Effector memory CD4-positive, alpha-beta T cell (primary cell): ENCODE data around the gene FOXJ1.

Source experiments
- DNase-seq, 3 donors: peaks; one replicate each; pipeline ENCODE4 v3.0.0-alpha.2; 2020
- H3K27ac ChIP-seq: 2 replicates; pipeline ENCODE4 v1.7.0; 2013; ENCODE audit warnings: mild to moderate bottlenecking, low read length, moderate library complexity; ENCODE audit not compliant: insufficient read depth, poor library complexity, severe bottlenecking
- H3K27me3 ChIP-seq: replicated peaks from 2 replicates; pipeline ENCODE4 v1.7.0; 2013; ENCODE audit warnings: mild to moderate bottlenecking, low read length; ENCODE audit not compliant: insufficient read depth, control insufficient read depth, poor library complexity, severe bottlenecking
- H3K36me3 ChIP-seq: 2 replicates; pipeline ENCODE4 v1.7.0; 2013; ENCODE audit warnings: mild to moderate bottlenecking, low read length, moderate library complexity; ENCODE audit not compliant: control insufficient read depth, insufficient read depth
- H3K4me1 ChIP-seq: 2 replicates; pipeline ENCODE4 v1.7.0; 2013; ENCODE audit warnings: low read length, mild to moderate bottlenecking; ENCODE audit not compliant: control insufficient read depth, insufficient read depth, poor library complexity, severe bottlenecking
- H3K4me3 ChIP-seq: 2 replicates; pipeline ENCODE4 v1.7.0; 2013; ENCODE audit warnings: low read length, low read depth, mild to moderate bottlenecking; ENCODE audit not compliant: insufficient read depth, poor library complexity, severe bottlenecking
- H3K9me3 ChIP-seq: 2 replicates; pipeline ENCODE4 v1.7.0; 2013; ENCODE audit warnings: mild to moderate bottlenecking, low read length, moderate library complexity; ENCODE audit not compliant: control insufficient read depth

FOXJ1 gene

DNA sequence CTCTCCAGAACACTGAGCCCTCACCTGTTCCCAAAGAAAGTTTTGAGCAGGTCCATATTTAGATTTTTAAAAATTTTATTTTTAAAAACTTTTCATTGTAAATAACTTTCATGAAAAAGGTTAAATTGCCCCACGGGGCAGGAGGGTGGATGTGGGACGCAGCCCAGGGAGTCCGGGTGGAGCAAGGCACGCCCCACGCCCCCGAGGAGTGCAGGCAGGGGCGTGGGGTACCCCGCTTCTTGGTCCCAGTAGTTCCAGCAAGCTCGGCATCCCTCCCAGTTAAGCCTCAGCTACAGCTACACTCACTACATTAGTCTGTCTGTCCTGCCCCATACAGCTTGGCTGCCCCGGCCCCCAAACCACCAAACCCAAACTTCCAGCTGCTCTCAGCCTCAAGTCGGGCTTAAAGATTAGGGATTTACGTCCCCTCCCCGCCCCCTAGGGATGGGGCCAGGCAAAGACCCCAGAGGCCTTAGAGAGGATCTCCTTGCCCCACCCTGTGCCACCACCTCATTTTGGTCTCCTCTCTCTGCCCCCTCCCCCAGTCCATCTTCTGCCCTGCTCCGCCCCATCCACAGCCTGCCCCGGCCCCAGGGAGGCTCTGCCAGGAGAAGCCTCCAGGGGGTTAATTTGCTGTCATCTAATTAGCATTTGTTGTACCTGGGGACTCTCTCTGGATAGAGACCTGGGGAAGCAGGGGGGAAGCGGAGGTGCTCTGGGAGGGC is 4.6 kb downstream of the FOXJ1 start:
- H3K4me3 ChIP-seq = no peak overlapping the region
- DNase-seq = no peak
- H3K9me3 ChIP-seq = no peaks in the 10 kb centered on the region
- peaks cover 15% of the 10 kb centered on the region for H3K4me1 ChIP-seq
- no peak overlapping the region for H3K27ac ChIP-seq
- H3K36me3 ChIP-seq = no peaks in the 10 kb centered on the region
- H3K27me3 ChIP-seq = peaks cover 7% of the 10 kb centered on the region

DNA sequence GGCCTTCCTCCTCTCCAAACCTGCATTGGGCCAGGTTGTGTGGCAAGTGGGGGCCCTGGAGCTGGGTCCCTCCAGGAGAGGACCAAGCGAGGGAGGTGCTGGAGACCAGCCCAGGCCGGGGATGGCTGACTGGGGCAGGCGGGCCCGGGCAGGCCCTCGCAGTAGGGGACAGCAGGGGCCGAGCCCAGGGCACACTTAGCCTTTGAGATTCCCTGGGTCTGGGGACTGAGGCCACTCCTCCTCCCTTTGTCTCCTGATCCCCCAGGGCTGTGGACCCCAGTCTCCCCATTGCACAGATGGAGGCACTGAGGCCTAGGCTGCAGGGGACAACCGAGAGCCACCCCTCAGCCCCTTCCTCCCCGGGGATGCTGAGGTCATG is 5.2 kb downstream of the FOXJ1 start:
- H3K9me3 ChIP-seq = no peaks in the 10 kb centered on the region
- no peak overlapping the region for H3K27ac ChIP-seq
- no peaks in the 10 kb centered on the region for H3K36me3 ChIP-seq
- no peak overlapping the region for H3K4me3 ChIP-seq
- H3K4me1 ChIP-seq = peaks cover 10% of the 10 kb centered on the region
- no peak for DNase-seq
- H3K27me3 ChIP-seq = peaks cover 5% of the 10 kb centered on the region

GRCh38 chr17:76134911-76135809 is 5.9 kb downstream of the FOXJ1 start:
- Histone ChIP-seq H3K4me3 (no peak overlapping the region), H3K27me3 (no peaks in the 10 kb centered on the region), H3K36me3 (no peaks in the 10 kb centered on the region), H3K9me3 (no peaks in the 10 kb centered on the region), H3K4me1 (peaks cover 3% of the 10 kb centered on the region), H3K27ac (no peak overlapping the region)
- no peak for DNase-seq

DNA sequence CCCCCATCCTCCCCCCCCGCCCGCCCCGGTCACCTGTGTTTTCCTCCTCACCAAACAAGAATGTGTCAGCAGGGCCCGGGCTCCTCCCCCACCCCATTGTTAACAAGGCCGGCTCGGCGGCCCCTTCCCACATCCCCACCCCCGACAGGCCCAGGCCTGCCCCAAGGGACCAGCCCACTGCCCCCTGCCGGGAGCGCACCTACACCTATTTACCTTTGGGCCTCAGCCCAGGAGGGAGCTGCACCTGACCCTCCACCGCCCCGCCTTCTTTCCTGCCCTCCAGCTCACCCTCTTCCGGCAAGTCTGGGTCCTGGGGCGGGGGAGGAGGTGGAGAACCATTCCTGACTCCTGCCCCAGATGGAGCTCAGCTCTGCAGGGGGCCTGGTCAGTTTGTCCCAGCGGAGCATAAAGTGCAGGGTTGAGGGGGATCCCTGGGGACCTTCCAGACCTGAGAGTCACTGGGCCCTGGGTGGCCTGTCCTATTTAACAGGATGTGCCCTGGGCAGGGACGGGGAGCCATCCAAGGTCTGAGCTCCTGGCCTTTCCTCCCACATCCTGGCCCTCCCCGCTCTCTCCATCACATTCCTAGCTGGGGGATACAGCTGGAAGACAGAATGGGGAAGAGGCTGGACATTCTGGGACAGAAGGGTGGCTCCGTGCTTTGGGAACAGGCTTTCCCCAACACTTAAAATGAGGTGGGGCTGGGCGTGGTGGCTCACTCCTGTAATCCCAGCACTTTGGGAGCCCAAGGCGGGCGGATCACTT is 8.3 kb downstream of the FOXJ1 start:
- H3K27ac ChIP-seq = no peak overlapping the region
- H3K9me3 ChIP-seq = no peaks in the 10 kb centered on the region
- no peaks in the 10 kb centered on the region for H3K27me3 ChIP-seq
- H3K36me3 ChIP-seq = no peaks in the 10 kb centered on the region
- no peak for DNase-seq
- no peak overlapping the region for H3K4me3 ChIP-seq
- H3K4me1 ChIP-seq = no peaks in the 10 kb centered on the region

DNA sequence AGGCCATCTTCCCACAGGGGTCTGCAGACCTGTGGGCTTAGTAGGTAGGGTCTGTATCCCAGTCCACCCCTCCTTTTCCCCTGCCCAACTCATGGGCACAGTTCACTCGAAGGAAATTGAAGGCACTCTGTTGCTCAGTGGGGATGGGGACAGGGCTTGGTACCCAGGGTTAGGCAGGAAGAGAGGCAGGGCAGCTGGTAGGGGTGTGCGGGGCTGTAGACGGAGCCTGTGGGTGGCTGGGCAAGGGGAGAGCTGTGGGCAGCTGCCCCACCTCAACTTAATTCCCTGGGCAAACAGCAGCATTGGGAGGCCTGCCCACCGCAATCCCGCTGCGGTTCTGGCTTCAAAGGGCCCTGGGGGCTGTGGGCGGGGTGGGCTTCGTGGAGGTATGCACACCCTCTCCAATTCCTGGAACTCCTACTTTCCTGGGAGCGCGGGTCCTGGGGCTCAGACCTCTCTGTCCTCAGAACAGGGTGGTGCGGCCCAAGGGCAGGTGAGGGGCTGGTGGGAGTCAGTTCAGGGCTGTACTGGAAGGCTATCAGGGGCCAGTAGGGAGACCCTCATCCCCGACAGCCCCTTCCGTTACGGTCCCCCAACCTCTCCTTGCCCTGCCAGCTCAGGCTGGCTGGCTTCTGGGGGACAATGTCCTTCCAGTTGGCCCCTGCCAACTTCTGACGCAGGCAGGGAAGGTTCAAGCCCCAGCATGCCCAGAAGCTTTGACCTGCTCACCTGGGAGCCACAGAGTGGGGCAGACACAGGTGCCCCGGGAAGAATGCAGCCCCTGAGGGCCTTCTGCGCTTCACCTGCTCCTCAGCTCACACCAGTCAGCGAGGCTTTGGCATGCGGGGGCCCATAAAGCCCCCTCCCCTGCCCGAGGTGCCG is 9.1 kb downstream of the FOXJ1 start:
- no peaks in the 10 kb centered on the region for H3K9me3 ChIP-seq
- no peak for DNase-seq
- H3K4me1 ChIP-seq = no peaks in the 10 kb centered on the region
- no peaks in the 10 kb centered on the region for H3K36me3 ChIP-seq
- no peaks in the 10 kb centered on the region for H3K27me3 ChIP-seq
- H3K4me3 ChIP-seq = no peak overlapping the region
- H3K27ac ChIP-seq = no peak overlapping the region

DNA sequence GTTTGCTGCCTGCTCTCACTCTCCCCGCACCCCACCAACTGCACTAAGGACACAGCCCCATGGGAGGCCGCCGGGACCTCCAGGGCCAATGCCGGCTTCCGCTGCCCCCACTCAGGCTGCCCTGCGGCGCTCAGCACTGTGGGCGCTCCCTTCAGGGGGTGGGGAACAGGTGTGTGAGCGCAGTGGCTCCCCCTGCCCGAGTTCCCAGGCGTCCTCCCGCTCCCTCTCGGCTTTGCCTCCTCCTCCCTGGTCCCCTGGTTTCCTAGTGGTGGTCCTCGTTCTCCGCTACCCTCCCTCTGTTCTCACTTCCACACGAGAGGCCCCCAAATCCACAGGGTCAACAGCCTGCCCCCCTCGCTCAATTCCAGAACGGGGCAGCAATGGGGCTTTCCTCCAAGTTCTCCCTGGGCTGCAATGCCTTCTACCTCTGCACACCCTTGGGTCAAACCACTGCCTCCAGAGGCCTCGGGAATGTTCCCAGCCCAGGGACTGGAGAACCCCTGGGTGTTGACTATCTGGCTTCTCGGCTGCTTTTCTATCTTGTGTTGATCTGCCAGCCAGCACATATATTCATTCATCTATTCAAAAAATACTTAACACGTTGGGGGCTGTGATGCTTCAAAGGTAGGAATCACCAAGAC is 9.9 kb downstream of the FOXJ1 start:
- DNase-seq = no peak
- Histone ChIP-seq H3K36me3 (no peaks in the 10 kb centered on the region), H3K4me1 (no peaks in the 10 kb centered on the region), H3K27me3 (no peaks in the 10 kb centered on the region), H3K27ac (no peak overlapping the region), H3K9me3 (no peaks in the 10 kb centered on the region), H3K4me3 (no peak overlapping the region)

DNA sequence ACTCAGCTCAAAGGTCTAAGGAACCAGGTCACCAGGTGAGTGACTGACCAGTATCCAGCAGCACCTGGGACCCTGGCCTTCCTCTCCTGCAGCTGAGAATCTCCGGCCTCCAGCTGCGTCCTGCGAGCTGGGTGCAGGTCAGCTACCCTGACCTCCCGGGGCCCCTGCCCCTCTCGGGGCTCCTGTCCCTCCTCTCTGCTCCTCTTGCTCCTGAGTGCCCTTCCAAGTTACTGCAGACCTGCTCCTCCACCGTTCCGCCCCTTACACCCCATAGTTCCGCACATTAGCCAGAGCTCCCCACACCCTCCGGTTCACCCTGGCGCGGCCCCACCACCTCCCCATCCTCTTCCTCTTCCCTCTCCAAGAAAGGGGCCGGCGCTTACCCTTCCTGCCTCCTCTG is 10.6 kb downstream of the FOXJ1 start:
- Histone ChIP-seq H3K4me1 (no peaks in the 10 kb centered on the region), H3K36me3 (no peaks in the 10 kb centered on the region), H3K27ac (no peak overlapping the region), H3K27me3 (no peaks in the 10 kb centered on the region), H3K4me3 (no peak overlapping the region), H3K9me3 (no peaks in the 10 kb centered on the region)
- no peak for DNase-seq

DNA sequence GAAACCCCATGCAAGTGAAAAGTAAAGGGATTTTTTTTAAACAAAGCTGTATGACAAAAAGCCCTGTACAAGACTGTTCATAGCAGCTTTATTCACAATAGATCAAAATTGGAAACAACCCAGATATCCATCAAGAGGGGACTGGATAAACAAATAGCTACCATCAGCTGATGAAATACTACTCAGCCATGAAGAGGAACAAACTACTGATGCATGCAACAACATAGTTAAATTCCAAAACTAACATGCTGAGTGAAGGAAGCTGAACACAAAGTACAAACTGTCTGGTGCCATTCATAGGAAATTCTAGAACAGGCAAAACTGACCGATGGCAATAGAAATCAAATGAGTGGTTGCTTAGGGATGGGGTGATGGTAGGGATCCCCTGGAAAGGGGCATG is 15.1 kb downstream of the FOXJ1 start:
- no peaks in the 10 kb centered on the region for H3K27me3 ChIP-seq
- no peaks in the 10 kb centered on the region for H3K9me3 ChIP-seq
- DNase-seq = no peak
- no peak overlapping the region for H3K27ac ChIP-seq
- no peak overlapping the region for H3K4me3 ChIP-seq
- H3K36me3 ChIP-seq = no peaks in the 10 kb centered on the region
- peaks cover 5% of the 10 kb centered on the region for H3K4me1 ChIP-seq

DNA sequence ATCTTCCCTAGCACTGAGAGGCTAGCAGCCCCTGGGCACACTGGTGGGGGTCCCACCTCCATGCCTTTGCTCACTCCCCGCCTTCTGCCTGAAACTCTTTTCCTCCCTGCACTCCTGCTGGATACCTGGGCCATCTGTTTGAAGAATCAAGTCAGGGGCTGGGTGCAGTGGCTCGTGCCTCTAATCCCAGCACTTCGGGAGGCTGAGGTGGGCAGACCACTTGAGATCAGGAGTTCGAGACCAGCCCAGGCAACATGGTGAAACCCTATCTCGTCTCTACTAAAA is 15.7 kb downstream of the FOXJ1 start:
- Histone ChIP-seq H3K27ac (no peak overlapping the region), H3K4me3 (no peak overlapping the region), H3K27me3 (no peaks in the 10 kb centered on the region), H3K9me3 (no peaks in the 10 kb centered on the region), H3K36me3 (no peaks in the 10 kb centered on the region), H3K4me1 (peaks cover 5% of the 10 kb centered on the region)
- DNase-seq = no peak
